ENCODE measurements around the gene CGB8.

DNA sequence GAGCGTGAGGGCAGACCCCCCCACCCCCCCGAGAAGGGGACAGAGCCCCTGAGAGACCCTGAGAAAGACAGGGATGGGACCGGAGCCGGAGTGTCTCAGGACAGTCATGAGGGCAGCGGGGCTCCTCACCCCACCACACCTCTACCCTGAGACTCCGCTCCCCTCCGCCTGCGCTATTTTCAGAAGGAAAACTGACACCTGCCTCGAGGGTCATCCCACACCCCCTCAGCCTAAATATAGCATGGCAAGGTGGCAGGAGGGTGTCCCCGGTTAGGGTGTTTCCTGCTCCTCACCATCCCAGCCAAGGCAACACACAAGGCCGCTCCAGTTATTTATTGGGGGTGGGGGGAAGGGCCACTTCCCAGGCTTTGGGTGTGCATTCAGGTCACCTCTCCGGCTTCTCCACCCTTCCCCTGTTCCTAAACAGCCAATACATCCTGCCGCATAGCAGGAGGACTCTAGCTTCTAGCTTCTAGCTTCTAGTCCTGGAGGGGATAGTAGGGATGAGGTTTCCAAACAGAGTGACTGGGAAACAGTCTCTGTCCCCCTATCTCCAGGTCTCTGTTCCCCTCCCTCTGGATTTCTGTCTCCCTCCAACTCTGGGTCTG is 17.1 kb upstream of the CGB8 start:
- TF ChIP-seq CTCF (IDR thresholded peaks at IDR 0.05; ENCODE audit: poor library complexity): no peak
- no peak for TF ChIP-seq EZH2 (IDR thresholded peaks at IDR 0.05; ENCODE audit: borderline replicate concordance)

Measured in hepatocyte (in vitro differentiated cells).